Measurements from ENCODE around the gene TTYH3.
"Not testable (repeated sequence)": the region's sequence is repeated elsewhere in the genome, so short reads cannot be mapped to it uniquely, and the experiment has no call there.

The TTYH3 gene

GRCh38 chr7:2689951-2690705 is 58.3 kb downstream of the TTYH3 start:
- DNase-seq, result no peak

DNA sequence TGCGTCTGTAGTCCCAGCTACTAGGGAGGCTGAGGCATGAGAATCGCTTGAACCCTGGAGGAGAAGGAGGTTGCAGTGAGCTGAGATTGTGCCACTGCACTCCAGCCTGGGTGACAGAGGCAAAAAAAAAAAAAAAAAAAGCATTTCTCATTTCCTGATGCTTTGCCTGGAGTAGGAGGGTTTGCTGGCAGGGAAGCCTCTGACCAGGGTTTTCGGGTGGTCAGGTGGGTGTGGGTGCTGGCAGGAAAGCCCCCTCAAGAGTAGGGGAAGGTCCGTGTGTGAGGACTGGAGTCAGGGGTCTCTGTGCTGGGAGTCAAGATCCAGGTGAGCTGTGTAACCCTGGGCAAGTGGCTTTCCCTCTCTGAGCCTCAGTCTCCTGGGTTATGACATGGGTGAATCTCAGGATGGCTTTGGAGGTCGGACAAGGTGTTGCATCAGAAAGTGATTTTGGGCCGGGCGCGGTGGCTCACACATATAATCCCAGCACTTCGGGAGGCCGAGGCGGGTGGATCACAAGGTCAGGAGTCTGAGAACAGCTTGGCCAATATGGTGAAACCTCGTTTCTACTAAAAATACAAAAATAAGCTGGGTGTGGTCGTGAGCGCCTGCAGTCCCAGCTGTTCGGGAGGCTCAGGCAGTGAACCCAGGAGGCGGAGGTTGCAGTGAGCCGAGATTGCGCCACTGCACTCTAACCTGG is 59.4 kb downstream of the TTYH3 start:
- no peak for DNase-seq

GRCh38 chr7:2691932-2692439 is 60.2 kb downstream of the TTYH3 start:
- DNase-seq, result not testable (repeated sequence)

- DNase-seq, result no peak
These were observed 60.8 kb downstream of the TTYH3 start for GRCh38 chr7:2692543-2692942.

DNA sequence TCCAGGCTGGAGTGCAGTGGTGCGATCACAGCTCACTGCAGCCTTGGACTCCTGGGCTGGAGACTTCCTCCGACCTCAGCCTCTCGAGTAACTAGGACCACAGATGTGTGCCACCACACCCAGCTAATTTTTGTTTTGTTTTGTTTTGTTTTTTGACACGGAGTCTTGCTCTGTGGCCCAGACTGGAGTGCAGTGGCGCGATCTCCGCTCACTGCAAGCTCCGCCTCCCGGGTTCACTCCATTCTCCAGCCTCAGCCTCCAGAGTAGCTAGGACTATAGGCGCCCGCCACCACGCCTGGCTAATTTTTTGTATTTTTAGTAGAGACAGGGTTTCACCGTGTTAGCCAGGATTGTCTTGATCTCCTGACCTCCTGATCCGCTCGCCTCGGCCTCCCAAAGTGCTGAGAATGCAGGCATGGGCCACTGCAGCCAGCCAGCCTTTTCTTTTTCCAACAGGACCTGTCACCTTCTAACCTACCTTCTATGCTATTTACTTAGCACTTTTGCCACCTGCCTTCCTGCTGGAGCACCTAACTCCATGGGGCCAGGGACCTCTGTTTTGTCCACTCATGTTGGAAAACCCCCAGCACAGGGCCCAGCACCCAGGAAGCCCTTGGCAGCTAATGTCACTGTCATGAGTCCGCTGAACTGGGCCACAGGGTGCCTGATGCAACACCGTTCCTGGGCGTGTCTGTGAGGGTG is 61.8 kb downstream of the TTYH3 start:
- not testable (repeated sequence) for DNase-seq

DNA sequence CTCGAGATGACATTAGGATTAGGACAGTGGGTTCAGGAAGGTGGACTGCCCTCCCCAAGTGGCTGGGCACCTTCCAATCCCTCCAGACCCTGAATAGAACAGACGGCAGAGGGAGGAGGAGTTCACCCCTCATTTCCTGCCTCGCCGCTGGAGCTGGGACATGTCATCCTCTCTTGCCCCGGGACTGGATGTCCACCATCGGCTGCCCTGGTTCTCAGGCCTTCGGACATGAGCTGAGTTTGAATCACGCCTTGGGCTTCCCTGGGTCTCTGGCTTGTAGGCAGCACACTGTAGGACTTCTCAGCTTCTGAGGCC is 62.3 kb downstream of the TTYH3 start:
- not testable (repeated sequence) for DNase-seq

DNA sequence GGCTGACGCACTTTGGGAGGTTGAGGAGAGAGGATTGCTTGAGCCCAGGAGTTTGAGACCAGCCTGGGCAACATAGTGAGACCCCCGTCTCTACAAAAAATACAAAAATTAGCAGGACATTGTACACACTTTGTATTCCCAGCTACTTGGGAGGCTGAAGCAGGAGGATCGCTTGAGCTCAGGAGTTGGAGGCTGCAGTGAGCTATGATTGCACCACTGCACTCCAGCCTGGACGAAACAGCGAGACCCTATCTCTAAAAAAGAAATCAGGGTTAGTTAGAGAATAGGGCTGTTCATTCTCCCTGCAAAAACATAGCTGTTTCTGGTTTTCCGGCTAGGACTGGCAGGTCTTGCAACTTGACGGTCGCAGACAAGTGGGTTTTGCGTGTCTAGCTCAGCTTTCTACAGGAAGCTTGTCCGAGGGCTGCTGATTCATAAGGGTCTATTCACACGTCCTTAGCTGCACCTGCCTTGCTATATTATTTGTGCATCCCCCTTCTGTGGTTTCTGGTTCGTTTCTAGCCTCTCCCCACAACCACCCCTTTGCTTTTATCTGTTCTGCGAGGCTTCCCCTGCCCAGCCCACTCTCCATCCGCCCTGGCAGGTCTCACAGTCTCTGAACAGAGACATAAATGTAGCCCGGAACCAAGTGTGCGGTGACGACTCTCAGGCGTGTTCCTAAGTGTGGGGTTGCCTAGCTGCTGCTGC is 66.9 kb downstream of the TTYH3 start:
- DNase-seq, result no peak

GRCh38 chr7:2699289-2699620 is 67.5 kb downstream of the TTYH3 start:
- DNase-seq, result no peak

DNA sequence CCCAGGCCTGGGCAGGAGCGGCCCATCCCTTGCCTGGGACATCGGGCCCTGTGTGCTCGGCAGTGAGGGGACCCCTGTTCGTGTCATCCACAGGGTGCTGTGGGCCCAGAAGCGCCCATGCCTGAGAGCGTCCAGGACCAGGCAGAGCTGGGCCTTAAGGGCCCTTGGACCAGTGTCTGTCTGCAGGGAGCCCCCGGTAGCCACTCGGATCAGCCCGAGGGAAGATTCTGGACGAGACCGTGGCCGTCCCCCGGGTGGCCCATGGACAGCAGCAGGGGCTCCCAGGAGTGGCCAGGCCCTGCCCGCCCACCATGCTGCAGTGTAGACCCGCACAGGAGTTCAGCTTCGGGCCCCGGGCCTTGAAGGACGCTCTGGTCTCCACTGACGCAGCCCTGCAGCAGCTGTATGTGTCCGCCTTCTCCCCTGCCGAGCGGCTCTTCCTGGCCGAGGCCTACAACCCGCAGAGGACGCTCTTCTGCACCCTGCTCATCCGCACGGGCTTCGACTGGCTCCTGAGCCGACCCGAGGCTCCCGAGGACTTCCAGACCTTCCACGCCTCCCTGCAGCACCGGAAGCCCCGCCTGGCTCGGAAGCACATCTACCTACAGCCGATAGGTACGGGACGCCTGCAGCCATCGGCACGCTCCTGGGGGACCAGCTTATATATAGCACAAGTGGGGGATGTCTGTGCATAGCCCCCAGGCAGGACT is 68.5 kb downstream of the TTYH3 start:
- DNase-seq, result no peak

- no peak for DNase-seq
These were observed 69.6 kb downstream of the TTYH3 start for GRCh38 chr7:2701424-2701823.

- no peak for DNase-seq
These were observed 70.2 kb downstream of the TTYH3 start for GRCh38 chr7:2701832-2702593.

DNA sequence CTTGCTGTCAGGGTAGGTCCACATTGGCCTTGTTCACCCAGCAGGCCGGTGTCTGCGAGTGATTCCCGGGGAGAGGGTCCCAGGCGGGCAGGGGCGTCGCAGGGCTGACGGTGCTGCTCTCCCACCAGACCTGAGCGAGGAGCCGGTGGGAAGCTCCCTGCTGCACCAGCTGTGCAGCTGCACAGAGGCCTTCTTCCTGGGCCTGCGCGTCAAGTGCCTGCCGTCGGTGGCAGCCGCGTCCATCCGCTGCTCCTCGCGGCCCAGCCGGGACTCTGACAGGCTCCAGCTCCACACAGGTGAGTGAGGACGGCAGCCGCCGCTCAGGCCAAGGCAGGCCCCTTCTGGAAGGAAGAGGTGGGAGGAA is 70.8 kb downstream of the TTYH3 start:
- DNase-seq, result no peak

DNA sequence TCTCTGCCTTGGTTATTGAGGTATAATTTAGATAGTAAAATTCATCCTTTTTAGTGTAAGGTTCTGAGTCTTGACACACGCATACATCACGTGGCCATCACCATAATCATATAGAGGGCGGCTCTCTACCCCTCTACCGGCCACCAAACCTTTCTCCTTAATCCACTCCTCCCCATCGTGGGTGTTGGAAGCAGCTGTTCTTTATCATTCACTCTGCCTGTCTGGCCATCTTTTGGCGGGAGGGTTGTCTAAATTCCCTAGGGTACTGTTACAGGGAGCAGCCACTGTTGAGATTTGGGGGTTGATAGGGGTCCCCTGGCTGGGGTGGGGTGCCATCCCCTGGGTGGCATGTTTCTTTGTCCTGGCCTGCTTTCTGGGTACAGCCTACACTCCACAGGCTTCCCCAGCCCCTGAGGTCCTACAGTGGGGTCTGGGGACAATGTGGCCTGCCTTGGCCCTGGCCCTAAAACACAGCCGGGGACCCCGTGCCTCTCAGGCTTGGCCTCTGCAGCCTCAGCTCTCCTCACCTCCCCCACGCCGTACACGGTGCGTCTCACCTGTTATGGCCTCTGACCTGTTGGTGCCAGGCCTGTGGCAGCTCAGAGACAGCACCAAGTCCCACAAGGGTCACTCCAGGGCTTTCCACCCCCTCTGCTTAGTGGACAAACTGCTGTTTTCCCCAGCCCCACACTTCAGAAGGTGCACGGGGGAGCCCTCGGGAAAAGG is 73.7 kb downstream of the TTYH3 start:
- no peak for DNase-seq

GRCh38 chr7:2706685-2707126 is 74.9 kb downstream of the TTYH3 start:
- no peak for DNase-seq

DNA sequence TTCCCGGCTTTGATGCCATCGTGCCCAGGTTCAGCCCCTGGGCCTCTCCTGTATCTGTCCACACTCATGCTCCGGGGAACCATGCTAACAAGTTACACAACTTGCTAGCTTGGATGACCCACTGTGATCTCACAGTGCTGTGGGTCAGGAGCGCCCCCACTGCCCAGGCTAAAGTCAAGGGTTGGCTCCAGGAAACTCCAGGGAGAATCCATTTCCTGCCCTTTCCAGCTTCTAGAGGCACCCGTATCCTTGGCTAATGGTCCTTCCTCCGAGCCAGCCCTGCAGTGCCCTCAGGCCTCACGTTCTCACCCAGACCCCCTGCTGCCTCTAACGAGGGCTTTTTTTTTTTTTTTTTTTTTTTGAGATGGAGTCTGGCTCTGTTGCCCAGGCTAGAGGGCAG is 75.7 kb downstream of the TTYH3 start:
- DNase-seq, result no peak

DNA sequence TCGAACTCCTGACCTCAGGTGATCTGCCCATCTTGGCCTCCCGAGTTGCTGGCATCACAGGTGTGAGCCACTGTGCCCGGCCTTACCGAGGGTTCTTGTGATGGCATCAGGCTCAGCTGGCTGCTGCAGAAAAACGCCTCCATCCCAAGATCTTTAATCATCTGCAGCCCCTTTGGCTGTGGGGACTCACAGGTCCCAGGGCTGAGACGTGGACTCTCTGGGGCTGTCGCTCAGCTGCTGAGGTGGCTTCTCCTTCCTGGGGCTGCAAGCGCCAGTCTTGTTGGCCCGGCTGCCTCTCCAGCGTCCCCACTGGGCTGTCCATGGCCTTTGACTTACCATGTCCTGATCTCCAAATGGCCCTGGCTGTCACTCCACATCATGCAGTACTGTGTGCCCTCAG is 76.3 kb downstream of the TTYH3 start:
- DNase-seq, result no peak

DNA sequence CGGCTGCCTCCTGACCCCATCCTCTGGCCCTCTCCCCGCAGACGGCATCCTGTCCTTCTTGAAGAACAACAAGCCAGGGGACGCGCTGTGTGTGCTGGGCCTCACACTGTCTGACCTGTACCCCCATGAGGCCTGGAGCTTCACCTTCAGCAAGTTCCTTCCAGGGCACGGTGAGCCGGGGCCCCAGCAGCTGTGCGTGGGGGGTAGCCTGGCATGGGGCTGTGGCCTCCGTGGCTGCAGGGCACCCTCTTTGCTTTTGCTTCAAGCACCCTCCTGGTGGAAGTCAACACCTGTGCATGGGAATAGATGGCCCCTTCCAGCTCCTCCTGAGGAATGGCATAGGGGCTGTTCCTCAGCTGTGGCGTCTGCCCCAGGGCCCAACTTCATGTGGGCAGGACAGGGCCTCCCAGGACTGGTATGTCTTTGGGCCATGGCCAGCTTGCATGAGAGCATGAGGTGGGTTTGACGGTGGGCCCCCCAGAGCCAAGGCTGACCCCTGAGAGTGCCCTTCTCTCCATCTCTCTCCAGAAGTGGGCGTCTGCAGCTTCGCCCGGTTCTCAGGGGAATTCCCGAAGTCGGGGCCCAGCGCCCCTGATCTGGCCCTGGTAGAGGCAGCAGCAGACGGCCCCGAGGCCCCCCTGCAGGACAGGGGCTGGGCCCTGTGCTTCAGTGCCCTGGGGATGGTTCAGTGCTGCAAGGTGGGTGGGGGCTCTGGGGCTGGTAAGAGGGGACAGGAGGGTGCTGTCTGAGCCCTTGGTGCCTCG is 76.9 kb downstream of the TTYH3 start:
- DNase-seq, result no peak

DNA sequence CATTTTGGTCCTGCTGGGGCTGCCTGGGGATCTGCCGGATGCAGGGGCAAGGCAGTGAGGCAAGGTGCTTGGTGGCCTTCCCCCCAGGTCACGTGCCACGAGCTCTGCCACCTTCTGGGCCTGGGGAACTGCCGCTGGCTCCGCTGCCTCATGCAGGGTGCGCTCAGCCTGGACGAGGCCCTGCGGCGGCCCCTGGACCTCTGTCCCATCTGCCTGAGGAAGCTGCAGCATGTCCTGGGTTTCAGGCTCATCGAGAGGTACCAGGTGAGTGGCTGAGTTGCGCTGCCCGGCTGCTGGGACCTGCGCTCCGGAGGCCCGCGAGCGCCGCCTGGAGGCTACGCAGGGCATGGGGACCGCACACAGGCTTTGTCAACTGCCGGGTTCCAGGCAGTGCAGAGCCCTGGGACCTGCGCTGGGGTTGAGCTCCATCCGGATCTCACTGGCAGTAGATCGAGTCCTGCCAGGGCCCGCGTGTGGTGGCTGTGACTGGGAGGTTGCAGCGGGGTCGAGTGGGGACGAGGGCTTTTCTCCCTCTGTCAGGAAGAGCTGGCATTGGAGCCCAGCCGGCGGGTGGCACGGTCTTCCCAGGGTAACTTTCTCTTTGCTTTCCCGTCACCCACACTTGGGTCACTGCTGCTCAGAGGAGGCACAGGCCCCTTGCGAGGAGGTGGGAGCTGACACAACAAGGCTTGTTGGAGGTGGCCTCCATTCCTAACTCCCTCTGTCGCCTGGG is 77.9 kb downstream of the TTYH3 start:
- no peak for DNase-seq

GRCh38 chr7:2710286-2710655 is 78.5 kb downstream of the TTYH3 start:
- no peak for DNase-seq
